ENCODE measurements around the gene SIRT6.

The SIRT6 gene

GRCh38 chr19:4140237-4140711 is 42.1 kb downstream of the SIRT6 start (continued):
- no peak for TF ChIP-seq ZBTB49 (tag by site-specific recombination; IDR thresholded peaks at IDR 0.05; ENCODE audit: low read depth)
- TF ChIP-seq GFI1B (tag by site-specific recombination; IDR thresholded peaks at IDR 0.05), result no peak
- TF ChIP-seq ZNF830 (tag by site-specific recombination; IDR thresholded peaks at IDR 0.05; ENCODE audit: low read depth), result no peak
- TF ChIP-seq GLI2 (tag by site-specific recombination; IDR thresholded peaks at IDR 0.05; ENCODE audit: borderline replicate concordance, low read depth), result no peak
- no peak for TF ChIP-seq INSM2 (tag by site-specific recombination; IDR thresholded peaks at IDR 0.05)
- peak; percentile 5; the same call in 1 of the 2 replicates for TF ChIP-seq EGR2 (tag by site-specific recombination; IDR thresholded peaks at IDR 0.05; ENCODE audit: low read depth)
- TF ChIP-seq ZNF311 (tag by site-specific recombination; IDR thresholded peaks at IDR 0.05; ENCODE audit: borderline replicate concordance), result no peak
- TF ChIP-seq YY2 (tag by site-specific recombination; IDR thresholded peaks at IDR 0.05), result no peak
- no peak for TF ChIP-seq ZNF707 (tag by site-specific recombination; IDR thresholded peaks at IDR 0.05)
- TF ChIP-seq ZNF121 (tag by site-specific recombination; IDR thresholded peaks at IDR 0.05), result peak; percentile 68
- no peak for TF ChIP-seq ZNF701 (tag by site-specific recombination; IDR thresholded peaks at IDR 0.05)
- TF ChIP-seq KLF9 (tag by site-specific recombination; IDR thresholded peaks at IDR 0.05; ENCODE audit: low read depth), result peak; percentile 62; the same call in 1 of the 2 replicates
- no peak for TF ChIP-seq GLIS1 (tag by site-specific recombination; IDR thresholded peaks at IDR 0.05)
- TF ChIP-seq ZNF48 (tag by site-specific recombination; IDR thresholded peaks at IDR 0.05), result no peak
- no peak for TF ChIP-seq ZNF501 (tag by site-specific recombination; IDR thresholded peaks at IDR 0.05)
- TF ChIP-seq ZNF610 (tag by site-specific recombination; IDR thresholded peaks at IDR 0.05; ENCODE audit: borderline replicate concordance), result no peak
- no peak for TF ChIP-seq ZBTB17 (tag by site-specific recombination; IDR thresholded peaks at IDR 0.05)
- no peak for TF ChIP-seq TSHZ1 (tag by site-specific recombination; IDR thresholded peaks at IDR 0.05; ENCODE audit: borderline replicate concordance)
- no peak for TF ChIP-seq ZNF580 (tag by site-specific recombination; IDR thresholded peaks at IDR 0.05)
- TF ChIP-seq ZNF169 (tag by site-specific recombination; IDR thresholded peaks at IDR 0.05), result no peak

All from HEK293 (cell line).